ENCODE data around the gene CDCA3.

CDCA3 gene

GRCh38 chr12:6824085-6824775 is 26.9 kb downstream of the CDCA3 start:
- no peak overlapping the region for H3K4me3 ChIP-seq (replicated peaks; ENCODE audit: insufficient read depth, low read length)
- DNase-seq (ENCODE audit: low read depth in 1 of 2, low spot score in 1 of 2): no peak
- H3K27me3 ChIP-seq (ENCODE audit: insufficient read depth, poor library complexity, severe bottlenecking): peaks cover 26% of the 10 kb centered on the region
- no peak overlapping the region for H3K27ac ChIP-seq (replicated peaks)
- TF ChIP-seq GABPA (IDR thresholded peaks at IDR 0.05; ENCODE audit: low read depth): no peak
- no peak for TF ChIP-seq REST (IDR thresholded peaks at IDR 0.05; ENCODE audit: insufficient replicate concordance, low read depth)
- no peak for TF ChIP-seq SPI1 (IDR thresholded peaks at IDR 0.05; ENCODE audit: borderline replicate concordance, low read depth)
- no peak for TF ChIP-seq CTCF (IDR thresholded peaks at IDR 0.05; ENCODE audit: insufficient read depth, low read length)
- TF ChIP-seq POLR2AphosphoS5 (IDR thresholded peaks at IDR 0.05; ENCODE audit: low read depth): no peak

GRCh38 chr12:6823182-6824084 is 27.7 kb downstream of the CDCA3 start:
- H3K27me3 ChIP-seq (ENCODE audit: insufficient read depth, poor library complexity, severe bottlenecking): peaks cover 21% of the 10 kb centered on the region
- H3K4me3 ChIP-seq (replicated peaks; ENCODE audit: insufficient read depth, low read length): no peak overlapping the region
- no peak for DNase-seq (ENCODE audit: low read depth in 1 of 2, low spot score in 1 of 2)

More at GRCh38 chr12:6823182-6824084, 27.7 kb downstream of the CDCA3 start:
- no peak overlapping the region for H3K27ac ChIP-seq (replicated peaks)
- TF ChIP-seq REST (IDR thresholded peaks at IDR 0.05; ENCODE audit: insufficient replicate concordance, low read depth) (no peak), POLR2AphosphoS5 (IDR thresholded peaks at IDR 0.05; ENCODE audit: low read depth) (no peak), GABPA (IDR thresholded peaks at IDR 0.05; ENCODE audit: low read depth) (no peak), SPI1 (IDR thresholded peaks at IDR 0.05; ENCODE audit: borderline replicate concordance, low read depth) (no peak), CTCF (IDR thresholded peaks at IDR 0.05; ENCODE audit: insufficient read depth, low read length) (no peak)

Measured in HL-60 (cell line).